ENCODE results near the gene TPRG1L. TPM values are rescaled to one million over a fixed set of nuclear protein-coding genes. Genes with fewer than 3 reads are reported as not detected.

Gene TPRG1L
- total RNA-seq, 1 experiment from 2014 or later: 8.5 TPM

DNA sequence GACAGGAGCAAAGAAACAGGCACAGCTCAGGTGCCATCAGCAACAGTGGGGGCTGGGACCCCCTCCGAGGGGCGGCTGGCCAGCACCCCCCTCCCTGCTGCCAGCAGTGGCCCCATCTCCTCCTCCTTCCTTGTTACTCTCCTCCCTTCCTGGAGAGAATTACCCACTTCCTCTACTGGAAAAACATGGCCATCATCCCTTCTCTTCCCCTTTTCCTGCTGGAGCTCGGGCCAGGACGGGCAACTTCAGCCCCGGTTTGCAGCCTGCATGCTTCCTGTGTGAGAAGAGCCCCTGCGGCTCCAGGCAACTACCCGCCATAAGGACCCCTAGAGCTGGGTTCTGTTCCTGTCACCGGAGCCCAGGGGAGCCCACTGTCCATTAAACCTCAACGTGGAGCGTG is 31.1 kb upstream of the TPRG1L start:
- DNase-seq (ENCODE audit: low read depth): no peak

DNA sequence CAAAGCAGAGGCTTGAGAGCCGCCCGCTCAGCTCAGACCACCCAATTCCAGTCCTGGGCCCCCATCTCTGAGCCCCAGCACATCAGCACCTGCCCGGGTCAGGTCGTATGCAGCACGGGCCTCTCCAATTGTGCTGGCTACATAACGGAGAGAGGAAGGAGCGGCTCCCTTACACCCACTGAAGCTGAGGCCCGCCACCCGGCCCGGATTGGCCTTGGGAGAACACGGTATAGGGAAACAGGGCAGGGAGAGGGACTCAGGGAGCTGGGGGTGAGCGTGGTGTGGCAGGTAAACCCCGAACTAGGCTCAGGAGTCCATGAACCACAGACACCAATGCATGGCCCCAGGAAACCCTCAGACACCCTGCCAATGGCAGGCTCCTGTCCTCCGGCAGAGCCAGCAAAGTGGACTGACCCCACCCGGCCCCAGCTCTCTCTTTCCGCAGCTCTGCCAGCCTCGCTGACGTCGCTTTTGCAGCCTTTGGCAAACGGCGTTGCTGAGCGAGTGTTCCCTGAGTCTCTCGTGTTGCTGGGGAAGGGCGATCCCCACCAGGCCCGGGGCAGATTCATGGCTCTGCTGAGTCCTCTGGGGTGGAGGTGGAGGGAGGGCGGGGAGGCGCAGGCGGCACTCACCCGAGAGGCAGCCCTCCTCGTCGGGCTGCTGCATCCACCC is 30.0 kb upstream of the TPRG1L start:
- no peak for DNase-seq (ENCODE audit: low read depth)

DNA sequence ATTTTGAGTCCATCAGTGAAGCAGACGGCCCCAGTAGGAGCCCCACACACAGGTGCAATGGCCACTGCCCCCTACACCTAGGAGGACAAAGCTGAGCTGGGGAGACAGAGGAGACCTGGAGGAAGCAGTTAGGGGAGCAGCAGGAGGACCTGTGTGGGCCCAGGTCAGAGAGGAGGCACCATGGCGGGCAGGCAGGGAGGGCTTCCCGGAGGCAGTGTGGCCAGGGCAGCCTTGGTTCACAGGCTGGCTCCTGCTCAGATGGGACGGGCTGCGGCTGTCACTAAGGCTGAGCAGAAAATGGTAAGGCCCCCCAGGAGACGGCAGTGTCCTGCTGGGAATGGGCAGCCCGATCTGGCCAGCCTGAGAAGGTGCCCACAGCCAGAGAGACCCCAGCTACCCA is 28.9 kb upstream of the TPRG1L start:
- no peak for DNase-seq (ENCODE audit: low read depth)

DNA sequence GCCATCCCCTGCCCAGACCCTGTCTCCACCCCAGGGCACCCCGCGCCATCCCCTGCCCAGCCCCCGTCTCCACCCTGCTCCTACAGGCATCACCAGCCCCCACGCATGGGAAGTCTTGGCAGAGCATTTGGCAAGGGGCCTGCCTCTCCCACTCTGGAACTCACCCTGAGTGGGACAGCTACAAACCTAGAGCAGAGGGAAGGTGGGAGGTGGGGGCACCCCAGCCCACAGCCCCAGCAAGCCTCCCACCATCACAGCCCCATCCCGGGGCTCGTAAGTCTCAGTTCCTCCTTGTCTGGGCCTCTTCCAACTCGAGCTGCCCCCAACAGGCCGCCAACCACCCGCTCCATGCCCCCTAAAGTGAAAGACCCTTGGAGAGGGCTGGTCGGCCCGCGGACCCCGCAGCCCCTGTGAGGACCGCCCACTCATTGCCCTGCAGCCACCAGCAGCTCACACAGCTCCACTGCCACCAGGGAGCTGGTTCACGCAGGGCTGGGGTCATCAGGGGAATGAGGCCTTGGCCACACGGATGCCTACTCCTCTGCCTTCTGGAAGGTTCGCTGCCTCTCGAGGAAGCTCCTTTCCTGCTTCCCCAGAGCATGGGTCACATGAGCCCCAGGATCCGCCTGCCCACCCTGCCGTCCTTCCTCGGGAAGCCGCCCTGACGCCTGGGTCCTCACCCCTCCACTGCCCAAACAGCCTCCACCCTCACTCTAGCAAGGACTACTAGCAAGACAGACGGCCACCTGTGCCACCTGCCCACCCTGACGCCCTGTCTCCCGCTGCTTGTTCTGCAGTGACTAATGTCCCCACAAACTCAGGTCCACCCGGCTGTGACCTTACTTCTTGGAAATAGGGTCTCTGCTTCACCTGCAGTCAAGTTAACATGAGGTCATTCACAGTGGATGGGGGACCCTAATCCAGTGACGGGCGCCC is 27.9 kb upstream of the TPRG1L start:
- DNase-seq (ENCODE audit: low read depth): no peak

DNA sequence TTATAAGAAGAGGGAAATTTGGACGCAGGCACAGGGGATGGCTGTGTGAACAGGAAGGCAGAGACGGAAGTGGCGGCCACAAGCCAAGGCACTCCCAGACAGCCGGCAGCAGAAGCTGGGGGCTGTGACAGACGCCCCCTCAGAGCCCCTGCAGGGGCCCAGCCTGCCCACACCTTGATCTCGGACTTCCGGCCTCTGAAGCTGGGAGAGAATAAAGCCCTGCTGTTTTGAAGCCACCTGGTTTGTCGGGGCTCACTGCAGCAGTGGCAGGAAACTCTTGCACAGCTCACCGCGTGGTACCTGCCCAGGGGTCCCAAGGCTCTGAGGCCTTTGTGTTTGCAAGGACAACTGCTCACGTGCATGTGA is 27.2 kb upstream of the TPRG1L start:
- DNase-seq (ENCODE audit: low read depth): no peak

DNA sequence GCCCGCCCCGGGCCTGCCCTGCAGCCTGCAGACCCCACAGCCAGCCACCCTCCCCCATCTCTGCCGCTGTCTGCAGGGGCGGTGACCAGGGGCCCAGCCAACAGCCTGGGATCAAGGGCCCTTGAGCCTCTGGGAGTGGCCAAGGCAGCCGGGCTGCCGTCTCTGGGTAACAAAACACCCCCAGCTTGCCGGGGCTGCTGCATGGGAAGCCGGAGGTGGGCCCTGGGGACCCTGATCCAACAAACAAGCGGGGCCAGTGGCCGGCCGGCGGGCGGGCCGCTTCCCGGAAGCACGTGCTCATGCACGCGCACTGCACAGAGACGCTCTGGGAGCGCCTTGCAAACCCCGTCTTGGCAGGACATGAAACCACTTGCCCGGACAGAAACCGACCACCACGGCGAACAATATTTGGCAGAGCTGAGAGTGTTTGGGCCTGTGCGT is 26.7 kb upstream of the TPRG1L start:
- DNase-seq (ENCODE audit: low read depth): no peak

DNA sequence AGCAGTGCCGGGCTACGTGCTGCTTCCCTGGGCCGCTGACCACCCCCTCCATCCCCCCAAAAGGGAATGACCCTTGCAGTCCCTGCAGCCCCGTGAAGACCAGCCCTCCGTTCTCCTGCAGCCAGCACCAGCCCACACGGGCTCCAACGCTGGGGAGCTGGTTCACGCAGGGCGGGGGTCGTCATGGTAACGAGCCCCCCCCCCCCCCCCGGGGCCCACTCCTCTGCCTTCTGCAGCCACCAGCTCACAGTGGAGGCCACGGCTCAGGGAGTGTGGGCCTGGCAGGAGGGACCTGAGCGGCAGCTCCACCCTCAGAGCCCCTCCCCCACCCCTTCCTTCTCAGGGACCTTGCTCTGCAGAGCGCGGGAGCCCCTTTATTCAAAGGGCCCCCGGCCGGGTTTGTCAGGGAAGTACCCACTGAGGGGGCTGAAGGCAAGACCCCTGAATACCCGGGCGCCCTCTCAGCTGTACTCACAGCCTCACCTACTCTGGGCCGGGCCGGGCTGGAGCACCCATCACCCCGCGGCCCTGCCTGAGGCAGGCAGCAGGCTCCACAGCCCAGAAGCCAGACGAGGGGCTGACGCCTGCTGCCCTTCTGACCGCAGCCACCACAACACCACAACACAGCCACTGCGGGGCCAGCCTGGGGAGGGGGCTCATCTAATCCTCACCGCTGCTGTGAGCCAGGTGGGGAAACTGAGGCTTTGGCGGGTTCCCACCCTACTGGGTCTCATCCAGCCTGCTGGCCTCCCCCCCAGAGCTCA is 26.1 kb upstream of the TPRG1L start:
- no peak for DNase-seq (ENCODE audit: low read depth)

DNA sequence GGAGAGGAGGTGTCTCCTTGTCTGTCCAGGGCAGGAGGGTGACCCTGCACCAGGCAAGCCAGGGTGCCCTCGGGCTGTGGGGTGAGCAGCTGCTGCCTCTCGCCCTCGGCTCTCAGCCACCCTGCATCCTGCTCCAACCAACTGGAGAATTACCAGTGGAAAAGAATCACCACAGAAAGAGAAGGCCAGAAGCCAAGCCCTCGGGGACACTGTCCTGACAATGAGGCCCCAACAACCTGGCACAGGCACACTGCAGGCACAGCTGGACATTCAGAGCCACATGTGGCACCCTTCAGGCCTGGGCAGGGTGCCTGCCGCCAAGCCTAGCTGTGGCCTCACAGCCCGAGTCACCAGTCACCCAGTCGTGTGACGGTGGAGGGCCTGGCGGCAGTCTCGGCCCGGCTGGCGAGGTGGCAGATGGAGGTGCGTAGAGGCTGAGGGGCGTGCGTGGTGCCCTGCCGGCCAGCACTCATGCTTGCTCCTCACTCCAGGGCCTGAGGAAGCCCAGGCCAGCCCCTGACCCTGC is 25.5 kb upstream of the TPRG1L start:
- no peak for DNase-seq (ENCODE audit: low read depth)

DNA sequence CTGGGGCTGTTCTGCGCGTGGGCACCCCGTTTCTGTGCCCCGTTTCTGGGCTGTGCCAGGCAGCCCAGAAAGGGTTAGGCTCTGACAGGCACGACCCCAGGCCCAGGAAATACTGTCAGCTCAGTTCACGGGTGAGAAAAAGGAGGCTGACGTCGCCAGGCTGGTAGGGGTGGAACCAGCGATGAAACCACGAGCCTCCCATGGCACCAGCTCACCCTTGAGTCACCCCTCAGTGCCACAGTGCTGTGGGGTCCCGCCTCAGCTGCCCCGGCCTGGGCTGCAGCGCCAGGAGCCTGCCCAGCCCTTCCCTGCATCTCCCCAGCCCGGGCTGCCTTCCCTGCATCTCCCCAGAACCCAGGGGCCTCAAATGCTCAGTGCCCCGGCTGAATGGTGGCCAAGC is 25.0 kb upstream of the TPRG1L start:
- no peak for DNase-seq (ENCODE audit: low read depth)

DNA sequence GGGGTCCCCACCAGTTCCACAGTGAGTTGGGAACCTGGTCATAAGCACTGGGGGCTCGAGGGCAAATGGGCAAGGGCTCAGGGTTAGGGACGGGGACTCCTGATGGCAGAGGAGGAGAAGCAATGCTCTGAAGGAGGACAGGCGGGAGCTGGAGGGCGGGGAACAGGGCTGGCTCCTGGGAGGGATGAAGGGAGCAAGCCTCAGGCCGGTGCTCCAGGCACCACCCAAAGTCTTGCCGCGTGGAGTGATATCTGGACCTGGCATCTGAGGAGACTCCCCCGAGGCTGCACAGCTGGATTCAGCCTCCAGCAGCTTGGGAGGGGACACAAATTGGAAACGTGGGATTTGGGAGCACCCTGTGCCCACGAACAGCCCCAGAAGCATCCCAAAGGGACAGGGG is 24.5 kb upstream of the TPRG1L start:
- DNase-seq (ENCODE audit: low read depth): no peak

DNA sequence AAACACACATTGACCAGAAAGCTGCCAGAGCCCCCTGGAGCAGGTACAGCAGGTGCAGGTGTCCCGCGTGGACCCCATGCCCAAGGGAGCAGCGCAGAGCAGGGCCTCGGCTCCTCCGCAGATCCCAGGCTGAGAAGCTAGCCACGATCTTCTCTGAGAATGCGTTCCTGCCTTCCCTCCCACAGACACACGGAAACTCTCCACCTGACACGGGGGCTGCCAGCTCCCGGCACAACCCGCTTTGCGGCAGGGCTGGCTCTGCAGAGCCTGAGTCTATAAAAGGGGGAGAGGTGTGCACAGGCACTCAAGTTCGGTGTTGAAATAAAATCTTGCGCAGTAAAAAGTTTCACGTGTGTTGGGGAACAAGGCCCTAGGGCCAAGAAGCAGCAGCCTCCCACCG is 23.1 kb upstream of the TPRG1L start:
- DNase-seq (ENCODE audit: low read depth): no peak

DNA sequence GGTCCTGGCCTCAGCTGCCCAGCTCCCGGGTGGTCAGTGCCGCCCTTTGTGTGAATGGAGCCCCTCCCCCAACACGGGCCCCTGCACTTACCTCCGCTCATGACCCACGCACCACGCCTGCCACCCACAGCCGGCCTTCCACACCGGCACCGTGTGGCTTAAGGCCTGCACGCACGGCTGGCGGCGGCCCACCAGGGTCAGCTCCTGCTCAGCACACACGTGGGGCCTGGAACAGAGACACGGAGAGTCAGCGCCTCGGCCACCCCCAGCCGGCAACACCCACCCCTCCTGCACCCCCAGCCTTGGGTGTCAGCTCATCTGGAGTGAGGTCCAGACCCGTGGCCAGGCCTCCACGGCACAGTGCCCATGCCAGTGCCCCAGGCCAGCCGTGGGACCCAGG is 22.4 kb upstream of the TPRG1L start:
- no peak for DNase-seq (ENCODE audit: low read depth)

DNA sequence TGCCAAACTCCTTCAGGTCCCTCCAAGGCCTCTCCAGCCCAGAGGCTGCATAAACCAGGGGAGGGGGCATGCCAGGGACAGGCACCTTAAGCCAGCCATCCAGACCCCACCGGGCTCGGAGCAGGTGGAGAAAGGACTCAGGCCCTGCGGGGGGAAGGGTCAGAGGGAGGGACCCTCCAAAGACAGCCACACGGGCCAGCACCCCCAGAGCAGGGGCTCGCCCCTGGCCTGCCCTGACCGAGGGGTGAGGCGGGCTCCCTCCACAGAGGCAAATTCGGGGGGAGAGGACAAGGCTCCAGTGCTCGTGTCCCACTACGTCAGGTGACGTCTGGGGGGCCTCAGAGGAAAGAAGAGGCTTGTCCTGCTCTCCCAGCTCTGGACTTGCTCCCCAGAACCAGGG is 21.7 kb upstream of the TPRG1L start:
- no peak for DNase-seq (ENCODE audit: low read depth)

DNA sequence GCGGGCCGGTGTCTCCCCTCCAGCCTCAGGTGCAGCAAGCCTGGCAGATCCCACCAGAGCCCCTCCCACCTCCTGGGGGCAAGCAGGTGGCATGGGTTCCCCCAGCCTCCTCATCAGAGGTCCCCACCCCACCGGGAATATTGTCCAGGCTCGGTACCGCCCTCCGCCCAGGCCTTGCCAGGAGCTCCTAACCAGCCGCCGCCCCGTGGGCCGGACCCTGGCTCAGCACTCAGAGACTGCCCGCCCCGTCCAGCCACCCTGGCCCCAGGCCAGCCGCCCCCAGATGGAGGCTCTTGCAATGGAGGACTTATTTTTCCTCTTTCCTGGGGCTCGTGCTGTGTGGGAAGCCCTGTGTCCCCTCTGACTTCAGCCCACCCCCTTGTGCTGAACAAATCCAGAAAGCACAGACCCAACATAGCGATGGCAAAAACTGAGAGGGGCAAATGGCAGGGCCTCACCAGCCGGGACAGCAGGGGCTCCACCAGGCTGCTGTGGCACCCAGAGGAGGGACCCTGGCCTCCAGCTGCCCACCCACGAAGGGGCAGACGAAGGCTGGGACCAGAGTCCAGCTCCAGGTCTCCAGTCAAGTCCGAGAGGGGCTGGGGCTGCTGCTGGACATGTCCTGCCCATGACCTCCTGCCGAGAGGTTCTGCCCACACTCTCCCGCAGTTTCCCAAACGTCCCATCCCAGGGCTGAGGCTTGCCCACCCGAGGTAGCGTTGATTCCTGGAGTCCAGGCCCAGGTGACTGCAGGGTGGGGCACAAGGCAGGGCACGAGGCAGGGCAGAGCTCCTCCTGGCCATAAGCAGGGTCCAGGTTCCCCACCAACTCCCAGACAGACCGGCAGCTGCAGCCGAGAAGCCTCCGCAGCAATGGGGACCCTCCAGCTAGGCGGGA is 21.0 kb upstream of the TPRG1L start:
- no peak for DNase-seq (ENCODE audit: low read depth)

DNA sequence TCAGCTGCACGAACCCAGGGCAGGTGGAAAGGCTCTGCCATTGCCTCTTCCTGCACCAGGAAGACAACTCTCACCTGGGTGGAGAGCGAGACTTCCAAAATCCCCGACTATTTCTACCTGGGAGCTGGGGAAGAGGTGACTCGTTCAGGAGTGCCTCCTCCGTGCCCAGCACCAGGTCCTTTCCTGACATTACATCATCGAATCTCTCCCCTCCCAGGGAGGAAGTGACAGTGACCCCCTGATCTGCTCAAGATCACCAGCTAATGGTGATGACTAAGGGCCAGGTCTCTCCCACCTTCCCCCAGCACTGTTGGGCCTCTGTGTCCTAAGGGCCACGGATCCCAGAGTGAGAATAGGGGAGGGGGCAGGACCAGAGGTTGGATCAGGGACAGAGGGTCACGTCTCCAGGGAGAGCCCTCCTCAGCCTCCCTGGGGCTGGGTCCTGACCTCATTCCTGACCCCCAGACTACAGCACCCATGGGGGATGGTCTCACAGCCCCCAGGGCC is 20.3 kb upstream of the TPRG1L start:
- no peak for DNase-seq (ENCODE audit: low read depth)

DNA sequence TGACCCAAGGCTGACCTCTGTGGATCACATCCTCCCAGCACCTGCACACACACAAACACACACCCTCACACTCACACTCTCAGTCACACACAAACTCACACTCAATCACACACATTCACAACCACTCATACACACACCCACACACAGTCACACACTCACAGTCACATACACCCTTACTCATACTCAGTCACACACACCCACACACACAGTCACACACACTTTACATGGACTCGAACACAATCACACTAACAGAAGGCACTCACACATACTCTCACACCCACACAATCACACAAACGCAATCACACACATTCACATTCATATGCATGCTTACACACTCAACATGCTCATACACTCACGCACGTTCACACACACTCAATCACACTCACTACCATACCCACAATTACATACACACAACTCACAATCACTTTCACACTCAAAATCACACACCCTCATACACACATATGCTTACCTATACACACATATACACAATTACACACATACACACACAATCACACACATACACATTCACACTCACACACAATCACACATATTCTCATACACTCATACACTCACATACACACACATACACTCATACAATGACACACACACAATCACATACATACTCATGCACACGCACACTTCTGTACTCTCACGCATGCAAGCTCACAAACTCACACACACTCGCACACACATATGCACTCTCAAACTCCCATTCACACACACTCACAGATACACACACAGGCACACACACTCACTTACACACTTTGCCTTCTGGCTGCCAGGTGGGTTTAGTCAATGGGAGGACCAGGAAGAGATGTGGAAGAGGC is 19.6 kb upstream of the TPRG1L start:
- DNase-seq (ENCODE audit: low read depth): no peak

DNA sequence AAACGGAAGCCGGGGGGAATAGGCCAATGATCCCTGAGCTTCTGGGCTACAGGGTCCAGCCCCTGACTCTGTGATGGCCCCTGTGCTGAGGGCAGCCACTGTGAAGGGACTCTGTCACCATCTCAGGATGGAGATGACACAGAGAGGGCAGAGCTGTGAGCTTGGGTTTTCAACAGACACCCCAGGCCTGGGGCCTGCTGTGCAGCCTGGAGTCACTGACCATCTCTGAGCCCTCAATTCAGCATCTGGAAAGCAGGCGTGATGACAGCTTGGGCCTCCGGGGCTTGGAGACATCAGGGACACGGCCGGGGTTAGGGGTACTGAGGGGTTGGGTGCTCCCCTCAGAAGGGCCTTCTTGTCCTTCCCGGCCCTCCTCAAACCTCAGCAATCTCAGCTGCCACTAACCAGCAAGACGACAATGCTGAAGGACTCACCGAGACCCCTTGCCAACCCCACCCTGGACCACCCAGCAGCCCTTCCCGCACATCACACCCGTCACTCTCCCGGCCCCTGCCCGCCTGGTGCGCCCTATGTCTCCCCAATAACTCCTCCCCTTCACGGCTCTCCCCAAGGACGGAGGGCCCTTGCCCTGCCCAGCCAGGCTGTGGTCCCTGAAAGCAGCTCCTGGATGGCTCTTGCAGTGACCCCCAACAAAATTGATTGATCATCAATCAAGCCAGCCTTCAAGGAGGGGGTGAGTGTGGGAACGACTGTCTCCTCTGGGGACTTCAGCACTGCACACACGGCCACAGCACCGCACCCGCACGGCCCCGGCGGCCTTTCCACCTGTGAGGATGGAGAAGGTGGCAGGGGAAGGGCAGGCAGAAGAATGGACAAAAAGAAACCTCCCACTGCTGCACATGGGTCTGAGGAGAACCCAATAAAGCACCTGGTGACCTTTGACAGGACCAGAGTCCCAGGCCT is 17.8 kb upstream of the TPRG1L start:
- no peak for DNase-seq (ENCODE audit: low read depth)

DNA sequence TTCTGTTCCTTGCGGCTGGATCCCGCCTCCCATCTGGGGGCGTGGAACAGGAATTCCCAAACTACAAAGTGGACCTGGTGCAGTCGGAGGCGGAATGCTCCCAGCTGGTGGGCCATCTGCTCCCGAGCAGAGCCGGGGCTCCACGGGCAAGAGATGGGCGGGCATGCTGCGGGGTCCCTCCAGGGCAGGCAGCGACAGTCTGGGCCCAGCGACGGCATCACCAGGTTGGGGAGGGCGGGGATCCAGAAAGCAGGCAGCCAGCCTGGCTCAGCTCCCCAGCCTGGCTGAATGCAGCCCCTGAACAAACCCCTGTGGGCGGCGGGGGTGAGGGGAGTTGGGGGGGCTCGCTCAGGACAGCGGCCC is 17.1 kb upstream of the TPRG1L start:
- no peak for DNase-seq (ENCODE audit: low read depth)

DNA sequence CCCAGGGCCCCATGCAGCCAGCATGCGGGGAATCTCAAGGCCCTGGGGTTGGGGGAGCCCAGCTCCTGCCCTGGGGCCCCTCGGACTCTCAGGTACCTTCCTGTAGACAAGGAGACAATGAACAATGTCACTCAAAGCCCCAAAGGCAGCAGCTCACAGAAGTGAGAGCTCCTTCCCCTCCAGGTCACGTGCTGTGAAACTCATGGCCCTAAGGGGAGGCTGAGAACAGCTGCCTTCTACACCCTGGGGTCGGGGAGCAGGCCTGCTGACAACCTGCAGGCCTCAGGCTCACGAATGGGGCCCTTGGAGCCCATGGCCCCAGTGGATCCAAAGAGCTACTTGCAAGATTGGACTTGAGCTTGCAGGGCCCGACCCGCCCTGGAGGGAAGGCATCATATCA is 16.7 kb upstream of the TPRG1L start:
- DNase-seq (ENCODE audit: low read depth): no peak
